SJSA1 (cell line): ENCODE measurements around the gene ARHGAP25. TPM values are rescaled to one million over a fixed set of nuclear protein-coding genes. Genes with fewer than 3 reads are reported as not detected.

Experiments
- DNase-seq, 2 experiments: peaks; one replicate each; pipeline ENCODE4 v3.0.0-alpha.2; 2015 to 2020; ENCODE audit warnings: low spot score in 2 of 2, low read depth in 1 of 2
- H3K27ac ChIP-seq: fragments of 250-450 bp; sonication (Bioruptor Pico); 2 replicates; pipeline ENCODE4 v1.5.1; 2020; ENCODE audit warnings: mild to moderate bottlenecking, moderate library complexity
- H3K27me3 ChIP-seq: fragments of 250-450 bp; sonication (Bioruptor Pico); replicated peaks from 2 replicates; pipeline ENCODE4 v1.5.1; 2020; ENCODE audit warnings: mild to moderate bottlenecking, moderate library complexity
- H3K36me3 ChIP-seq: fragments of 250-450 bp; sonication (Bioruptor Pico); 2 replicates; pipeline ENCODE4 v1.5.1; 2020; ENCODE audit warnings: mild to moderate bottlenecking
- H3K4me1 ChIP-seq: fragments of 250-450 bp; sonication (Bioruptor Pico); replicated peaks from 2 replicates; pipeline ENCODE4 v1.6.1; 2021; ENCODE audit warnings: mild to moderate bottlenecking
- H3K4me3 ChIP-seq: fragments of 250-450 bp; sonication (Bioruptor Pico); 2 replicates; pipeline ENCODE4 v1.5.1; 2020; ENCODE audit warnings: mild to moderate bottlenecking
- H3K9me3 ChIP-seq: fragments of 250-450 bp; sonication (Bioruptor Pico); replicated peaks from 2 replicates; pipeline ENCODE4 v1.5.1; 2020; ENCODE audit warnings: mild to moderate bottlenecking
- total RNA-seq: library from RNA; depleted of rRNA; stranded (reverse); fragments of >200 nt; shearing (Covaris generic); gene quantifications from 2 replicates; pipeline ENCODE4 v1.2.3, GENCODE V29; 2014

Gene ARHGAP25
- total RNA-seq, 1 experiment from 2014 or later = not detected

DNA sequence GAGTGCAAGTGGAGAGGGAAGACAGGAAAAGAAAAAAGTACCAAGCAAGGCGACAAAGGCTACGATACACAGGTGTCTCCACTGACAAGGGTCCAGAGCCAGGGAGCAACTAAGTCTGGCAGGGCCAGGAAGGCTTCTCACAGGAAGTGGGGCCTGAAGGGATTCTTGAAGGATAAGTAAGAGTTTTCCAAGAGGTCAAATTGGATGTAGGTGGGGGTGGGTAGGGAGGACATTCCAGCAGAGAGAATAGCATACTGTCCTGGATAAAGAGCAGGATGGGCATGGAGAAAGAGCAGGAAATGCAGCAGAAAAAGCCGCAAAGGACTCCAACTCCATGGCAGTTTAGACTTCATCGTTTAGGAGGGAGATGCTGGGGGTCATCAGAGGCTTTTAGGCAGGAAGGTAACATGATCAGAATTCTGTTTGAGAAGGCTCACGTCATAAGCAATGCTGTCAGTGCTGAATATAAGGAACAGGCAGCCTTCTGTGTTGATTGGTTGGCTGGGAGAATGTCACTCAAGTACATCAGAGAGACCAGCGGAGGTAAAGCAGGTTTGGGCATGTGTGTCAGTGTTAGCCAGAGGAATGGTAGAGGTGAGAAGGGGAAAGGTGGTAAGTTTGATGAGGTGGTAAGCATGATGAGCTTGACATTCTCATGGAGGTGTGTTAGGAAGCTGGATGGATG, 35.1 kb downstream of the ARHGAP25 start:
- Histone ChIP-seq H3K27me3 (no peaks in the 10 kb centered on the region), H3K4me1 (peaks cover 38% of the 10 kb centered on the region)

GRCh38 chr2:68770271-68771111, 35.9 kb downstream of the ARHGAP25 start:
- H3K27me3 ChIP-seq = no peaks in the 10 kb centered on the region
- H3K9me3 ChIP-seq = no peaks in the 10 kb centered on the region
- H3K36me3 ChIP-seq = no peaks in the 10 kb centered on the region
- peaks cover 32% of the 10 kb centered on the region for H3K4me1 ChIP-seq
- no peak for DNase-seq
- no peak overlapping the region for H3K27ac ChIP-seq
- no peak overlapping the region for H3K4me3 ChIP-seq

More for the DNA sequence above, 35.1 kb downstream of the ARHGAP25 start:
- Histone ChIP-seq H3K36me3 (no peaks in the 10 kb centered on the region), H3K9me3 (no peaks in the 10 kb centered on the region), H3K4me3 (no peak overlapping the region), H3K27ac (no peak overlapping the region)
- no peak for DNase-seq

- no peak overlapping the region for H3K4me3 ChIP-seq
- peaks cover 24% of the 10 kb centered on the region for H3K4me1 ChIP-seq
- no peak for DNase-seq
- no peak overlapping the region for H3K27ac ChIP-seq
- H3K27me3 ChIP-seq = no peaks in the 10 kb centered on the region
- no peaks in the 10 kb centered on the region for H3K36me3 ChIP-seq
- no peaks in the 10 kb centered on the region for H3K9me3 ChIP-seq
Observed at GRCh38 chr2:68771211-68771751, 36.7 kb downstream of the ARHGAP25 start.

GRCh38 chr2:68772109-68772508, 37.5 kb downstream of the ARHGAP25 start:
- no peak overlapping the region for H3K27ac ChIP-seq
- H3K4me1 ChIP-seq = peaks cover 21% of the 10 kb centered on the region
- no peaks in the 10 kb centered on the region for H3K27me3 ChIP-seq
- no peaks in the 10 kb centered on the region for H3K9me3 ChIP-seq
- DNase-seq = no peak
- no peaks in the 10 kb centered on the region for H3K36me3 ChIP-seq
- H3K4me3 ChIP-seq = no peak overlapping the region

GRCh38 chr2:68774569-68775271, 40.1 kb downstream of the ARHGAP25 start:
- peaks cover 16% of the 10 kb centered on the region for H3K4me1 ChIP-seq
- no peak overlapping the region for H3K27ac ChIP-seq
- H3K4me3 ChIP-seq = no peak overlapping the region
- no peaks in the 10 kb centered on the region for H3K9me3 ChIP-seq
- no peaks in the 10 kb centered on the region for H3K27me3 ChIP-seq
- DNase-seq = no peak
- H3K36me3 ChIP-seq = no peaks in the 10 kb centered on the region

GRCh38 chr2:68775272-68775842, 40.7 kb downstream of the ARHGAP25 start:
- H3K4me1 ChIP-seq = peaks cover 10% of the 10 kb centered on the region
- no peaks in the 10 kb centered on the region for H3K9me3 ChIP-seq
- no peaks in the 10 kb centered on the region for H3K36me3 ChIP-seq
- no peak overlapping the region for H3K4me3 ChIP-seq
- no peak overlapping the region for H3K27ac ChIP-seq
- DNase-seq = no peak
- H3K27me3 ChIP-seq = no peaks in the 10 kb centered on the region

DNA sequence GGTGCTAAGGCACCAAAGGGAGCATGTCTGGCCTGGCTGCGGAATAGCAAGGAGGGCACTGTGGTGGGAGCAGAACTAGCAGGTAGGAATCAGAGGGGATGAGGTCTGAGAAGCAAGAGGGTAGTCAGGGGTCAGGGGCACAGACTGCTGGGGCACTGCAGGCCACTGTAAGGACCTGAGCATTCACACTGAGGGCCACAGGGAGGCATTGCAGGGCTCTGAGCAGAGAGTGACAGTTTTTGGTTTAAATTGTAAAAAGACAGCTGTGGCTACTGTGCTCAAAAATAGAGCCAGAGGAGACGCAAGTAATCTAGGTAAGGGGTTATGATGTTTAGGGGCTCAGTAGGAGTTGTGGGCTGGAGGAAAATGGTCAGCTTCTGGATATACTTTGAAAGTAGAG, 41.5 kb downstream of the ARHGAP25 start:
- Histone ChIP-seq H3K4me3 (no peak overlapping the region), H3K27ac (no peak overlapping the region), H3K27me3 (no peaks in the 10 kb centered on the region), H3K4me1 (peaks cover 7% of the 10 kb centered on the region), H3K9me3 (no peaks in the 10 kb centered on the region), H3K36me3 (no peaks in the 10 kb centered on the region)
- no peak for DNase-seq

- no peak overlapping the region for H3K4me3 ChIP-seq
- no peaks in the 10 kb centered on the region for H3K4me1 ChIP-seq
- no peaks in the 10 kb centered on the region for H3K36me3 ChIP-seq
- H3K27ac ChIP-seq = no peak overlapping the region
- H3K27me3 ChIP-seq = no peaks in the 10 kb centered on the region
- no peaks in the 10 kb centered on the region for H3K9me3 ChIP-seq
- no peak for DNase-seq
Observed at GRCh38 chr2:68779595-68779994, 45.0 kb downstream of the ARHGAP25 start.

DNA sequence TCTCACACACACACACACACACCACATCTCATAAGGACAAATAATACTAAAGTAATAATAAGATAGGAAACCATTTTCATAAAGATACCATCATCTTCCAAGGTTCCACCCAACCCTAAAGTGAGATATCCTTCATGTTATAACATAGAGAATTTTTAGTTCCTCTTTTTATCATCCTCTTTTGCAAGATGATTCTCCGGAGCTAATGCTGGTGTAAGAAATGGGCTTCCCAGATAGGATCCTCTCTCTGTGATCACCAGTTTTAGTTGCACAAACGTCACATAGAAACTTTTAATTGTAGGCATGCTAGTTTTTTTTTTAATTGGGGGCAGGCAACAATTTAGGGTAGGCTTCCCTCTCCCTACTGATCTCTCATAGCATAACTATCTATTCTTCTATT, 49.6 kb downstream of the ARHGAP25 start:
- Histone ChIP-seq H3K36me3 (no peaks in the 10 kb centered on the region), H3K9me3 (no peaks in the 10 kb centered on the region), H3K27ac (no peak overlapping the region), H3K4me1 (no peaks in the 10 kb centered on the region), H3K4me3 (no peak overlapping the region), H3K27me3 (no peaks in the 10 kb centered on the region)
- no peak for DNase-seq

GRCh38 chr2:68784915-68785314, 50.3 kb downstream of the ARHGAP25 start:
- H3K4me1 ChIP-seq = no peaks in the 10 kb centered on the region
- no peaks in the 10 kb centered on the region for H3K36me3 ChIP-seq

DNA sequence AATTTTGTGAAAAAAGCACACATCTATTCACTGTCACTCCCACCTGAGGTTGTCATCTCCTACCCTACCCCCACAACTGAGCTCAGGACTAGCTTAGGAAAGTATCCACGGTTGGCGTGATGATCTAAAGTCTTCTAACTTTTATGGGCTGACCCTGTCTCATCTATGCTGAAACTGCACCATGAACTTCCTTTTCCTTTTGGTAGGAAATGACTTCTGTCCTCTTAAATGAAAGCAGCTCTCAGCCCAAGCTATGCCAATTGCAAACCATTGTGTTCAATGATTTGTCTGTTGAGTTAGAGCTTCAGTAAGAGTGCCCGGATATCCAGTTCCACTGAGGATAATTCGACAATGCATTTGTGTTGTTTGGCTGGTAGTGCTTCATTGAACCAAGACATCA, 52.7 kb downstream of the ARHGAP25 start:
- Histone ChIP-seq H3K27ac (no peak overlapping the region), H3K27me3 (no peaks in the 10 kb centered on the region), H3K9me3 (no peaks in the 10 kb centered on the region), H3K36me3 (no peaks in the 10 kb centered on the region), H3K4me3 (no peak overlapping the region), H3K4me1 (no peaks in the 10 kb centered on the region)
- DNase-seq = no peak

More at GRCh38 chr2:68784915-68785314, 50.3 kb downstream of the ARHGAP25 start:
- Histone ChIP-seq H3K27ac (no peak overlapping the region), H3K4me3 (no peak overlapping the region), H3K9me3 (no peaks in the 10 kb centered on the region), H3K27me3 (no peaks in the 10 kb centered on the region)
- no peak for DNase-seq

- H3K4me1 ChIP-seq = peaks cover 9% of the 10 kb centered on the region
- H3K27ac ChIP-seq = no peak overlapping the region
- no peaks in the 10 kb centered on the region for H3K36me3 ChIP-seq
- no peak overlapping the region for H3K4me3 ChIP-seq
- H3K27me3 ChIP-seq = no peaks in the 10 kb centered on the region
- no peak for DNase-seq
- no peaks in the 10 kb centered on the region for H3K9me3 ChIP-seq
Observed at GRCh38 chr2:68789603-68790002, 55.0 kb downstream of the ARHGAP25 start.

DNA sequence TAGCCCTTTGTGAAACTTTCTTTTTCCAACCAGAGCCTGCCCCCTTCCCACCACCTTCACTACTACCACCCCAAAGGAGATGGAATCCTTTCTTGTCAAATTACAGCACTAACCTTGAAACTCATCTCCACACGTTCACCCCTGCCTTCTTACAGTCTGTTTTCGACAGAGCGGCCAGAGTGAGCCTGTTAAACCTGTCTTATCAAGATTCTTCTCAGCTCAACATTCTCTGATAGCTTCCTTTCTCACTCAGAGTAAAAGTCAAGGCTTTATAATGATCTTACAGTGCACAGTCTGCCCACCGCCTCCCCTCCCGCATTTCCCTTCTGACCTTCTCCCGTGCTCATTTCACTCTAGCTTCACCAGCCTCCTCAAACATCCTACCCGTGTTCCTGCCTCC, 56.0 kb downstream of the ARHGAP25 start:
- no peaks in the 10 kb centered on the region for H3K36me3 ChIP-seq
- H3K27me3 ChIP-seq = no peaks in the 10 kb centered on the region
- H3K4me3 ChIP-seq = no peak overlapping the region
- H3K4me1 ChIP-seq = peaks cover 14% of the 10 kb centered on the region
- no peak for DNase-seq
- no peak overlapping the region for H3K27ac ChIP-seq
- H3K9me3 ChIP-seq = no peaks in the 10 kb centered on the region
